OCI-LY7 (cell line): ENCODE results near the gene LYSMD2. TPM values are rescaled to one million over a fixed set of nuclear protein-coding genes. Genes with fewer than 3 reads are reported as not detected.
"Not testable (repeated sequence)": the region's sequence is repeated elsewhere in the genome, so short reads cannot be mapped to it uniquely, and the experiment has no call there.

Source experiments
- Bru-seq: library from RNA; stranded (reverse); fragments of 400-500 nt; gene quantifications from one replicate; lab custom pipeline; 2021; lab: Mats Ljungman, UMichigan
- BruChase-seq, 2 experiments: library from RNA; stranded (reverse); fragments of 400-500 nt; gene quantifications; one replicate each; lab custom pipeline; 2021; lab: Mats Ljungman, UMichigan
- BruUV-seq: library from RNA; stranded (reverse); fragments of 400-500 nt; replicated peaks from 2 replicates; lab custom pipeline; 2021; lab: Mats Ljungman, UMichigan
- CTCF ChIA-PET: fragments of 300-600 bp; sonication (Branson Sonifier 250); formaldehyde crosslinking; loops from one replicate; lab custom pipeline; 2022; ENCODE audit warnings: antibody characterized with exemption; ENCODE audit not compliant: unreplicated experiment; lab: Charles Lee
- POLR2A ChIA-PET: fragments of 300-600 bp; sonication (Branson Sonifier 250); formaldehyde crosslinking; loops from one replicate; lab custom pipeline; 2022; ENCODE audit warnings: antibody characterized with exemption; lab: Charles Lee
- DNase-seq: peaks from one replicate; pipeline ENCODE4 v3.0.0-alpha.2; 2015; ENCODE audit warnings: low spot score
- H2AFZ ChIP-seq: fragments of 200-600 bp; sonication (generic), shearing (Covaris generic); 2 replicates; pipeline ENCODE4 v1.6.1; 2014; ENCODE audit warnings: mild to moderate bottlenecking, antibody characterized with exemption, low read length, moderate library complexity
- H3K27ac ChIP-seq: fragments of 200-600 bp; sonication (generic); 2 replicates; pipeline ENCODE4 v1.5.1; 2014; ENCODE audit warnings: mixed run types, low read depth, mild to moderate bottlenecking, moderate library complexity, low read length, inconsistent platforms; ENCODE audit not compliant: poor library complexity, severe bottlenecking
- H3K36me3 ChIP-seq: fragments of 200-600 bp; sonication (generic); 2 replicates; pipeline ENCODE4 v1.6.1; 2014; ENCODE audit warnings: mild to moderate bottlenecking, antibody characterized with exemption, low read length, moderate library complexity, mixed read lengths; ENCODE audit not compliant: insufficient read depth
- H3K4me1 ChIP-seq: fragments of 200-600 bp; sonication (generic); 2 replicates; pipeline ENCODE4 v1.5.1; 2014; ENCODE audit warnings: mild to moderate bottlenecking, low read length; ENCODE audit not compliant: insufficient read depth, poor library complexity, severe bottlenecking
- H3K4me2 ChIP-seq: fragments of 200-600 bp; sonication (generic); 2 replicates; pipeline ENCODE4 v1.6.1; 2014; ENCODE audit warnings: mild to moderate bottlenecking, low read length
- H3K4me3 ChIP-seq: fragments of 200-600 bp; sonication (generic); 2 replicates; pipeline ENCODE4 v1.5.1; 2014; ENCODE audit warnings: mild to moderate bottlenecking, low read depth, low read length; ENCODE audit not compliant: poor library complexity, severe bottlenecking
- H3K79me2 ChIP-seq: fragments of 200-600 bp; sonication (generic); 2 replicates; pipeline ENCODE4 v1.6.1; 2016; ENCODE audit warnings: low read depth, mild to moderate bottlenecking, low read length, moderate library complexity, mixed read lengths; ENCODE audit not compliant: insufficient read depth
- H3K9me2 ChIP-seq: fragments of 200-600 bp; sonication (generic); 2 replicates; pipeline ENCODE4 v1.6.1; 2016; ENCODE audit warnings: mild to moderate bottlenecking, low read length, mixed read lengths; ENCODE audit not compliant: insufficient read depth
- H3K9me3 ChIP-seq: fragments of 200-600 bp; sonication (generic); 2 replicates; pipeline ENCODE4 v1.6.1; 2014; ENCODE audit warnings: mild to moderate bottlenecking, mixed run types, low read length, mixed read lengths
- H4K20me1 ChIP-seq: fragments of 200-600 bp; sonication (generic); 2 replicates; pipeline ENCODE4 v1.6.1; 2014; ENCODE audit warnings: mild to moderate bottlenecking, antibody characterized with exemption, low read length, moderate library complexity, mixed read lengths; ENCODE audit not compliant: insufficient read depth
- EZH2phosphoT487 ChIP-seq: fragments of 200-600 bp; sonication (generic); IDR thresholded peaks from 2 replicates; pipeline ENCODE4 v1.6.1; 2018; ENCODE audit warnings: low read depth, borderline replicate concordance, mild to moderate bottlenecking, mixed run types, antibody characterized with exemption, low read length, moderate library complexity, mixed read lengths
- intact Hi-C: fragments of 100-400 bp; cut with micrococcal nuclease; formaldehyde crosslinking; loops from one replicate; pipeline ENCODE4 v1.10.0; 2022; ENCODE audit not compliant: unreplicated experiment
- long read RNA-seq: library from polyadenylated mRNA; stranded (forward); transcript quantifications from one replicate; pipeline ENCODE4 v2.0.0, GENCODE V29; 2022
- total RNA-seq, 2 experiments: library from RNA; depleted of rRNA in 1 of 2; stranded (reverse); fragments of >200 nt in 1 of 2; shearing (Covaris generic) in 1 of 2; gene quantifications; 2 replicates each; pipeline ENCODE4 v1.2.3, GENCODE V29; 2014 to 2022
- TF ChIP-seq, protein P1 (sequence below): fragments of 200-600 bp; sonication (generic); conservative IDR thresholded peaks from 2 replicates; pipeline ENCODE4 v1.5.1; 2014; ENCODE audit warnings: mild to moderate bottlenecking, antibody characterized with exemption, low read length, moderate library complexity, mixed read lengths

The LYSMD2 gene, protein sequence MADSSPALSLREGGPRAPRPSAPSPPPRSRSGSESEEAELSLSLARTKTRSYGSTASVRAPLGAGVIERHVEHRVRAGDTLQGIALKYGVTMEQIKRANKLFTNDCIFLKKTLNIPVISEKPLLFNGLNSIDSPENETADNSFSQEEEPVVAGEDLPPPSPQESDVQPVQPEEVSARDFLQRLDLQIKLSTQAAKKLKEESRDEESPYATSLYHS
- total RNA-seq (2014; rRNA removed; shearing (Covaris generic)) (not detected in 2 replicates), total RNA-seq (2022) (0.50 and 0.89 TPM in 2 replicates), Bru-seq, nascent RNA (percentile 25 among the genes with signal in this experiment), BruChase-seq, experiment 1, labeled RNA remaining after a 6-hour chase (percentile 21 among the genes with signal in this experiment), BruChase-seq, experiment 2, labeled RNA remaining after a 2-hour chase (percentile 16 among the genes with signal in this experiment)
- long read RNA-seq, partial matches to known transcripts = 0 of 2 reads
- long read RNA-seq, other reads (novel, unspliced or antisense) = 0 of 2 reads

DNA sequence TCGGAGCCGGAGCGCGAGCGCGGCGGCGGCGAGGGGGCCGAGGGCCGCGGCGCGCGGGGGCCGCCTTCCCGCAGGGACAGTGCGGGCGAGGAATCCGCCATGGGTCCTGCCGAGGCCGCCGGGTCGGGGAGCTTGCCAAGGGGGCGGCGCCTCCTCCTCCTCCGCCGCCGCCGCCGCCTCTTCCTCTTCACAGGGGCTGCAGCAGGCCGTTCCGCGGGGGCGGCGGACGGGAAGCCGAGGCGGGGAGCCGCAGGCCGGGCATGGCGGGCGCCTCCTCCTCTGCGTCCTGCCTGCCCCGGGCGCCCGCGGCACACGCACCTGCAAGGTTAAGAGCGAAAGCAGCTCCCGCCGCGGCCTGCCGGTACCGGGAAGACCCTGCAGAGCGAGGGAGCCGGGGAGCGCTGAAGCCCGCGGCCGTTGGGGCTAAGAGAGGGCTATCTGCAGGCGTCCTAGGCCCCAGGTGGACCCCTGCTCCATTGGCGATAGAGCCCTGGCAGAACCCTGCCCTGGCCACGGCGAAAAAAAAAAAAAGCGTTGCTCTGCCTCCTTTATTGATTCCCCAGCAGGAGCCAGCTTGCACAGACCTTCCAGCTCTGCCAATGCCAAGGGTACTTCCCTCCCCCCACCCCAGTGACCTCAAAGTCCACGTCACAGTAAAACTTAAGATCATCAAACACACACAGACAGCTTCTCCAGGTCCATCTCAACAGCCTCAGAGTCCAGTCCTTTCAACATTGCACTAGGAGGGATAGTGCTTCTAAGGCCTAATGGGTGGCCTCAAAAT, at the start of gene LYSMD2:
LYSMD2 (minus strand) TSS at position 134 of the 784 bp plus-strand sequence; CDS start at position 101, 33 bp downstream.
- Histone ChIP-seq H3K27ac (no peak within 1 kb of the TSS), H3K4me3 (peak within 1 kb of the TSS; percentile 47), H3K9me2 (no peaks in the 10 kb centered on the region), H3K79me2 (no peaks in the 10 kb centered on the region), H4K20me1 (no peaks in the 10 kb centered on the region), H3K4me2 (peak within 1 kb of the TSS; percentile 65), H3K4me1 (peaks cover 2% of the 10 kb centered on the region), H3K9me3 (no peaks in the 10 kb centered on the region), H3K36me3 (no peaks in the 10 kb centered on the region), H2AFZ (no peak within 1 kb of the TSS)
- BruUV-seq = no TSS peak
- TF ChIP-seq, protein P1, sequence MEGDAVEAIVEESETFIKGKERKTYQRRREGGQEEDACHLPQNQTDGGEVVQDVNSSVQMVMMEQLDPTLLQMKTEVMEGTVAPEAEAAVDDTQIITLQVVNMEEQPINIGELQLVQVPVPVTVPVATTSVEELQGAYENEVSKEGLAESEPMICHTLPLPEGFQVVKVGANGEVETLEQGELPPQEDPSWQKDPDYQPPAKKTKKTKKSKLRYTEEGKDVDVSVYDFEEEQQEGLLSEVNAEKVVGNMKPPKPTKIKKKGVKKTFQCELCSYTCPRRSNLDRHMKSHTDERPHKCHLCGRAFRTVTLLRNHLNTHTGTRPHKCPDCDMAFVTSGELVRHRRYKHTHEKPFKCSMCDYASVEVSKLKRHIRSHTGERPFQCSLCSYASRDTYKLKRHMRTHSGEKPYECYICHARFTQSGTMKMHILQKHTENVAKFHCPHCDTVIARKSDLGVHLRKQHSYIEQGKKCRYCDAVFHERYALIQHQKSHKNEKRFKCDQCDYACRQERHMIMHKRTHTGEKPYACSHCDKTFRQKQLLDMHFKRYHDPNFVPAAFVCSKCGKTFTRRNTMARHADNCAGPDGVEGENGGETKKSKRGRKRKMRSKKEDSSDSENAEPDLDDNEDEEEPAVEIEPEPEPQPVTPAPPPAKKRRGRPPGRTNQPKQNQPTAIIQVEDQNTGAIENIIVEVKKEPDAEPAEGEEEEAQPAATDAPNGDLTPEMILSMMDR = no peak
- 0 out of 2 replicates have a peak, but pooled peaks have one; percentile 39 for TF ChIP-seq EZH2phosphoT487
- POLR2A ChIA-PET = no interaction called here
- intact Hi-C loops = loop anchor here (10.0 kb wide), 1 partner anchor 83 kb away; no protein-coding TSS in a partner anchor
- CTCF ChIA-PET = no interaction called here
- DNase-seq = peak; percentile 30

DNA sequence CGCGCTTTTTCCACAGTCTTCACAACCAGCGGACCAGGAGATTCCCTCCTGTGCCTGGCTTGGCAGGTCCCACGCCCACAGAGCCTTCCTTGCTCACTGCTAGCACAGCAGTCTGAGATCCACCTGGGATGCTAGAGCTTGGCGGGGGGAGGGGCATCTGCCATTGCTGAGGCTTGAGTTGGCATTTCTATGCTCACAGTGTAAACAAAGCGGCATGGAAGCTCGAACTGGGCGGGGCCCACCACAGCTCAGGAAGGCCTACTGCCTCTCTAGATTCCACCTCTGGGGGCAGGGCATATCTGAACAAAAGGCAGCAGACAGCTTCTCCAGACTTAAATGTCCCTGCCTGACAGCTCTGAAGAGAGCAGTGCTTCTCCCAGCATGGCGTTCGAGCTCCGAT, 49.7 kb upstream of the LYSMD2 start:
- H3K4me2 ChIP-seq, H3K36me3 ChIP-seq, intact Hi-C loops, H3K9me2 ChIP-seq, H3K4me3 ChIP-seq, H3K4me1 ChIP-seq, H3K27ac ChIP-seq, H3K9me3 ChIP-seq, H4K20me1 ChIP-seq, POLR2A ChIA-PET, CTCF ChIA-PET, DNase-seq, H3K79me2 ChIP-seq, H2AFZ ChIP-seq, BruUV-seq: not testable (repeated sequence)

DNA sequence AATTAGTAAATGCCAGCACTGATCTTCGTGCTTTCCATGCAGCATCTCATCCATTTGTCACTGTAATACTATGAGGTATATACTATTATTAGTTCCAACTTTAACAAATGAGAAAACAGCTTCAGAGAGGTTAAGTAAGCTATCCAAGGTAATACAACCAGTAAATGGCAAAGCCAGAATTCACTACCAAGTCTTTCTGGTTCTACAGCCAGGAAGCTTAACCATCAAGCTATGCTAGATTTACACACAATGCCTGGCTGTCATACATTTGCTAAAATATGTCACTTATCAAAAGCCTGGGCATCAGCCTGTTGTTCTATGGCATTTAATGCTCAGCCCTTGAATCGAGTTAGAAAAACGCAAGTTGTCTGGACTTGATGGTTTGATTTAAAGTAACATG, 46.5 kb upstream of the LYSMD2 start:
- ChIA-PET CTCF (interaction anchor here (1.4 kb wide), 1 partner anchor 8 kb away, joined by 3 read pairs; no protein-coding TSS in a partner anchor), POLR2A (interaction anchor here (0.5 to 1.1 kb wide), 3 partner anchors 69 to 138 kb away, joined by 3 read pairs; no protein-coding TSS in a partner anchor)
- Histone ChIP-seq H2AFZ (no peak overlapping the region), H3K4me2 (no peak overlapping the region), H4K20me1 (no peaks in the 10 kb centered on the region), H3K27ac (no peak overlapping the region), H3K79me2 (no peaks in the 10 kb centered on the region), H3K36me3 (no peaks in the 10 kb centered on the region), H3K4me1 (no peaks in the 10 kb centered on the region), H3K4me3 (no peak overlapping the region), H3K9me3 (no peaks in the 10 kb centered on the region), H3K9me2 (no peaks in the 10 kb centered on the region)
- intact Hi-C loops = no loop called here
- DNase-seq = no peak
- TF ChIP-seq EZH2phosphoT487 = no peak
- TF ChIP-seq, protein P1 = no peak
- BruUV-seq = no TSS peak
